Myocyte (in vitro differentiated cells): ENCODE data around the gene PHF1. TPM values are rescaled to one million over a fixed set of nuclear protein-coding genes. Genes with fewer than 3 reads are reported as not detected.

Experiments
- DNase-seq: peaks from one replicate; pipeline ENCODE4 v3.0.0-alpha.2; 2012; ENCODE audit warnings: low read depth
- total RNA-seq: library from RNA; depleted of rRNA; stranded (reverse); fragments of >200 nt; gene quantifications from 2 replicates; pipeline ENCODE4 v1.2.3, GENCODE V29; 2014

Gene PHF1
- total RNA-seq, 1 donor from 2014 or later, result 55.5 TPM

GRCh38 chr6:33430991-33431879 lies 20.4 kb downstream of the PHF1 start:
- DNase-seq, result no peak

- no peak for DNase-seq
Measured at GRCh38 chr6:33431880-33432541, 21.2 kb downstream of the PHF1 start.

- DNase-seq, result no peak
Measured at GRCh38 chr6:33432546-33432945, 21.7 kb downstream of the PHF1 start.

GRCh38 chr6:33433001-33433543 lies 22.3 kb downstream of the PHF1 start:
- DNase-seq, result no peak

GRCh38 chr6:33433544-33434191 lies 22.9 kb downstream of the PHF1 start:
- peak; percentile 22 for DNase-seq

GRCh38 chr6:33434961-33435360 lies 24.1 kb downstream of the PHF1 start:
- DNase-seq, result no peak

- no peak for DNase-seq
Measured at GRCh38 chr6:33437666-33438065, 26.9 kb downstream of the PHF1 start.

- no peak for DNase-seq
Measured at GRCh38 chr6:33438978-33439594, 28.3 kb downstream of the PHF1 start.

- DNase-seq, result no peak
Measured at GRCh38 chr6:33439956-33440648, 29.3 kb downstream of the PHF1 start.

- no peak for DNase-seq
Measured at GRCh38 chr6:33440649-33441309, 30.0 kb downstream of the PHF1 start.

GRCh38 chr6:33441457-33441856 lies 30.6 kb downstream of the PHF1 start:
- DNase-seq, result no peak

- DNase-seq, result no peak
Measured at GRCh38 chr6:33442283-33442682, 31.5 kb downstream of the PHF1 start.

- no peak for DNase-seq
Measured at GRCh38 chr6:33443025-33443424, 32.2 kb downstream of the PHF1 start.

- DNase-seq, result no peak
Measured at GRCh38 chr6:33443619-33444504, 33.0 kb downstream of the PHF1 start.

- DNase-seq, result no peak
Measured at GRCh38 chr6:33445119-33445603, 34.3 kb downstream of the PHF1 start.

- DNase-seq, result no peak
Measured at GRCh38 chr6:33446356-33446755, 35.5 kb downstream of the PHF1 start.

GRCh38 chr6:33450434-33450833 lies 39.6 kb downstream of the PHF1 start:
- no peak for DNase-seq

GRCh38 chr6:33451606-33452005 lies 40.8 kb downstream of the PHF1 start:
- DNase-seq, result no peak

GRCh38 chr6:33452496-33452895 lies 41.7 kb downstream of the PHF1 start:
- DNase-seq, result no peak
